Measurements from ENCODE around the gene E2F6. TPM values are rescaled to one million over a fixed set of nuclear protein-coding genes. Genes with fewer than 3 reads are reported as not detected.

E2F6 gene
- total RNA-seq, 1 donor: 9.0 TPM

- Histone ChIP-seq H3K4me1 (ENCODE audit: insufficient read depth, low read length) (peaks cover 32% of the 10 kb centered on the region), H3K4me2 (ENCODE audit: insufficient read depth, low read length) (no peak overlapping the region), H3K36me3 (ENCODE audit: insufficient read depth, low read length) (no peaks in the 10 kb centered on the region), H2AFZ (ENCODE audit: low read length) (no peak overlapping the region), H3K27me3 (ENCODE audit: insufficient read depth, low read length) (no peaks in the 10 kb centered on the region), H4K20me1 (ENCODE audit: insufficient read depth, low read length) (no peaks in the 10 kb centered on the region), H3K4me3 (ENCODE audit: insufficient read depth, low read length) (no peak overlapping the region), H3K9me3 (ENCODE audit: low read depth, low read length) (no peaks in the 10 kb centered on the region), H3K27ac (ENCODE audit: low read depth, low read length) (no peak overlapping the region), H3K79me2 (ENCODE audit: insufficient read depth, low read length) (no peaks in the 10 kb centered on the region)
- no peak for DNase-seq (ENCODE audit: insufficient read length, low spot score, missing footprints)
- no peak for TF ChIP-seq CTCF (IDR thresholded peaks at IDR 0.05; ENCODE audit: extremely low read depth, low read depth, low read length)
Measured at GRCh38 chr2:11396021-11396420, 69.9 kb downstream of the E2F6 start.

GRCh38 chr2:11395389-11395788 is 70.6 kb downstream of the E2F6 start:
- no peaks in the 10 kb centered on the region for H4K20me1 ChIP-seq (ENCODE audit: insufficient read depth, low read length)
- no peaks in the 10 kb centered on the region for H3K27me3 ChIP-seq (ENCODE audit: insufficient read depth, low read length)
- H3K36me3 ChIP-seq (ENCODE audit: insufficient read depth, low read length): no peaks in the 10 kb centered on the region
- no peak overlapping the region for H3K4me2 ChIP-seq (ENCODE audit: insufficient read depth, low read length)
- DNase-seq (ENCODE audit: insufficient read length, low spot score, missing footprints): no peak
- peaks cover 32% of the 10 kb centered on the region for H3K4me1 ChIP-seq (ENCODE audit: insufficient read depth, low read length)
- no peaks in the 10 kb centered on the region for H3K79me2 ChIP-seq (ENCODE audit: insufficient read depth, low read length)
- no peak for TF ChIP-seq CTCF (IDR thresholded peaks at IDR 0.05; ENCODE audit: extremely low read depth, low read depth, low read length)
- H3K27ac ChIP-seq (ENCODE audit: low read depth, low read length): peak overlapping the region; percentile 95
- H3K9me3 ChIP-seq (ENCODE audit: low read depth, low read length): no peaks in the 10 kb centered on the region
- H3K4me3 ChIP-seq (ENCODE audit: insufficient read depth, low read length): no peak overlapping the region
- peak overlapping the region; percentile 23 for H2AFZ ChIP-seq (ENCODE audit: low read length)

Other genes with a start within 250 kb of the E2F6 start
- gene ROCK2, start 121.5 kb downstream of the E2F6 start, total RNA-seq: 55.1 and 59.7 TPM in 2 replicates
- gene GREB1, start 67.9 kb upstream of the E2F6 start, total RNA-seq: 1.1 and 1.2 TPM in 2 replicates
- gene NTSR2, start 204.0 kb upstream of the E2F6 start, total RNA-seq: not detected in 2 replicates